CD8-positive, alpha-beta memory T cell (primary cell): ENCODE measurements around the gene PHF24. TPM values are rescaled to one million over a fixed set of nuclear protein-coding genes. Genes with fewer than 3 reads are reported as not detected.
A peak's percentile ranks its signal among the peaks of the same experiment; 100 is the strongest.

ENCODE experiments used
- CTCF ChIA-PET: fragments of 350-600 bp; sonication (Branson Sonifier 250); formaldehyde crosslinking; loops from one replicate; lab custom pipeline; 2021; ENCODE audit warnings: antibody characterized with exemption; lab: Charles Lee
- POLR2A ChIA-PET: fragments of 350-600 bp; sonication (Branson Sonifier 250); formaldehyde crosslinking; loops from one replicate; lab custom pipeline; 2021; ENCODE audit warnings: antibody characterized with exemption; lab: Charles Lee
- DNase-seq, 5 donors: peaks; one replicate each; pipeline versions ENCODE4 v3.0.0 to v3.0.0-alpha.2; 2020 to 2022; ENCODE audit warnings: mixed read lengths in 1 of 5
- H3K27ac ChIP-seq: one replicate; pipeline ENCODE4 v1.7.0; 2013; ENCODE audit warnings: low read depth, mild to moderate bottlenecking, low read length, moderate library complexity
- H3K27me3 ChIP-seq: 2 replicates; pipeline ENCODE4 v1.7.0; 2013; ENCODE audit warnings: low read length, mild to moderate bottlenecking; ENCODE audit not compliant: insufficient read depth, poor library complexity, severe bottlenecking
- H3K36me3 ChIP-seq: 2 replicates; pipeline ENCODE4 v1.7.0; 2013; ENCODE audit warnings: mild to moderate bottlenecking, low read length, moderate library complexity; ENCODE audit not compliant: insufficient read depth
- H3K4me1 ChIP-seq: 2 replicates; pipeline ENCODE4 v1.7.0; 2013; ENCODE audit warnings: mild to moderate bottlenecking, low read length, moderate library complexity; ENCODE audit not compliant: insufficient read depth
- H3K4me3 ChIP-seq: 2 replicates; pipeline ENCODE4 v1.7.0; 2013; ENCODE audit warnings: mild to moderate bottlenecking, low read length
- H3K9me3 ChIP-seq: 2 replicates; pipeline ENCODE4 v1.7.0; 2013; ENCODE audit warnings: mild to moderate bottlenecking, low read length
- H3K27ac Mint-ChIP-seq, 8 donors: one replicate each; pipeline ENCODE4 v1.8.0; 2020 to 2021; ENCODE audit warnings: mixed read lengths in 8 of 8, mild to moderate bottlenecking in 6 of 8, inconsistent platforms in 3 of 8, moderate library complexity in 3 of 8
- H3K27me3 Mint-ChIP-seq, 2 donors: one replicate each; pipeline ENCODE4 v1.8.0; 2020 to 2021; ENCODE audit warnings: mixed read lengths in 2 of 2, mild to moderate bottlenecking in 1 of 2, moderate library complexity in 1 of 2
- H3K36me3 Mint-ChIP-seq, 3 donors: one replicate each; pipeline ENCODE4 v1.8.0; 2020 to 2021; ENCODE audit warnings: mixed read lengths in 3 of 3, inconsistent platforms in 1 of 3, mild to moderate bottlenecking in 1 of 3
- H3K4me1 Mint-ChIP-seq, 3 donors: one replicate each; pipeline ENCODE4 v1.8.0; 2020 to 2021; ENCODE audit warnings: mixed read lengths in 3 of 3, inconsistent platforms in 1 of 3, mild to moderate bottlenecking in 1 of 3
- H3K4me3 Mint-ChIP-seq, 7 donors: one replicate each; pipeline ENCODE4 v1.8.0; 2020 to 2021; ENCODE audit warnings: mixed read lengths in 7 of 7, mild to moderate bottlenecking in 6 of 7, moderate library complexity in 4 of 7, inconsistent platforms in 2 of 7
- H3K9me3 Mint-ChIP-seq, 5 donors: one replicate each; pipeline ENCODE4 v1.8.0; 2020 to 2022; ENCODE audit warnings: mixed read lengths in 5 of 5, mild to moderate bottlenecking in 3 of 5, moderate library complexity in 2 of 5, inconsistent platforms in 1 of 5
- polyA plus RNA-seq: library from polyadenylated mRNA; unstranded; fragments of 300-500 nt; fragmentation: Illumina TruSeq; gene quantifications from one replicate; pipeline ENCODE4 v1.2.3, GENCODE V29; 2021
- total RNA-seq, 2 experiments: library from RNA; stranded (reverse); gene quantifications; one replicate each; pipeline ENCODE4 v1.2.3, GENCODE V29; 2021

PHF24 gene
- total and polyA plus RNA-seq, 3 experiments from 2014 or later = 0.04 TPM; not detected in 2

- Mint-ChIP-seq H3K36me3 (no peaks in the 10 kb centered on the region), H3K4me1 (no peaks in the 10 kb centered on the region), H3K27ac (no peak overlapping the region), H3K4me3 (no peak overlapping the region), H3K9me3 (no peaks in the 10 kb centered on the region), H3K27me3 (peaks cover 11 to 48% of the 10 kb centered on the region in 2 donors)
- Histone ChIP-seq H3K36me3 (no peaks in the 10 kb centered on the region), H3K27me3 (no peaks in the 10 kb centered on the region), H3K4me1 (no peaks in the 10 kb centered on the region), H3K9me3 (no peaks in the 10 kb centered on the region), H3K4me3 (no peak overlapping the region), H3K27ac (no peak overlapping the region)
- POLR2A ChIA-PET = no interaction called here
- DNase-seq = no peak
- CTCF ChIA-PET = no interaction called here
Measured at GRCh38 chr9:34971146-34971811, 13.2 kb downstream of the PHF24 start.

- Mint-ChIP-seq H3K27ac (no peak overlapping the region), H3K36me3 (no peaks in the 10 kb centered on the region), H3K4me3 (no peak overlapping the region), H3K9me3 (no peaks in the 10 kb centered on the region), H3K4me1 (no peaks in the 10 kb centered on the region), H3K27me3 (peaks cover 3 to 36% of the 10 kb centered on the region in 2 donors)
- H3K4me1 ChIP-seq = no peaks in the 10 kb centered on the region
- CTCF ChIA-PET = no interaction called here
- no peak for DNase-seq
- no peak overlapping the region for H3K27ac ChIP-seq
- H3K27me3 ChIP-seq = no peaks in the 10 kb centered on the region
- POLR2A ChIA-PET = no interaction called here
- H3K9me3 ChIP-seq = no peaks in the 10 kb centered on the region
- H3K4me3 ChIP-seq = no peak overlapping the region
- no peaks in the 10 kb centered on the region for H3K36me3 ChIP-seq
Measured at GRCh38 chr9:34974664-34975063, 16.6 kb downstream of the PHF24 start.

- POLR2A ChIA-PET = no interaction called here
- no peaks in the 10 kb centered on the region for H3K9me3 ChIP-seq
- Mint-ChIP-seq H3K27ac (no peak overlapping the region), H3K9me3 (no peaks in the 10 kb centered on the region), H3K36me3 (no peaks in the 10 kb centered on the region), H3K4me1 (no peaks in the 10 kb centered on the region), H3K4me3 (no peak overlapping the region), H3K27me3 (peaks cover 0 to 24% of the 10 kb centered on the region in 2 donors)
- CTCF ChIA-PET = no interaction called here
- H3K4me1 ChIP-seq = no peaks in the 10 kb centered on the region
- H3K4me3 ChIP-seq = no peak overlapping the region
- no peaks in the 10 kb centered on the region for H3K27me3 ChIP-seq
- no peaks in the 10 kb centered on the region for H3K36me3 ChIP-seq
- H3K27ac ChIP-seq = no peak overlapping the region
- no peak for DNase-seq
Measured at GRCh38 chr9:34976441-34976840, 18.4 kb downstream of the PHF24 start.

GRCh38 chr9:34976992-34977391 lies 18.9 kb downstream of the PHF24 start:
- Mint-ChIP-seq H3K4me1 (no peaks in the 10 kb centered on the region), H3K36me3 (no peaks in the 10 kb centered on the region), H3K27me3 (peaks cover 0 to 20% of the 10 kb centered on the region in 2 donors), H3K9me3 (no peaks in the 10 kb centered on the region), H3K27ac (no peak overlapping the region), H3K4me3 (no peak overlapping the region)
- Histone ChIP-seq H3K9me3 (no peaks in the 10 kb centered on the region), H3K27ac (no peak overlapping the region), H3K4me1 (peaks cover 2% of the 10 kb centered on the region), H3K4me3 (no peak overlapping the region), H3K36me3 (no peaks in the 10 kb centered on the region), H3K27me3 (no peaks in the 10 kb centered on the region)
- POLR2A ChIA-PET = no interaction called here
- no peak for DNase-seq
- CTCF ChIA-PET = no interaction called here

GRCh38 chr9:34980181-34980761 lies 22.2 kb downstream of the PHF24 start:
- H3K4me1 ChIP-seq = peaks cover 31% of the 10 kb centered on the region
- ChIA-PET CTCF (no interaction called here), POLR2A (no interaction called here)
- H3K27me3 ChIP-seq = no peaks in the 10 kb centered on the region
- Mint-ChIP-seq H3K27me3 (peaks cover 0 to 20% of the 10 kb centered on the region in 2 donors), H3K27ac (no peak overlapping the region), H3K36me3 (no peaks in the 10 kb centered on the region), H3K9me3 (no peaks in the 10 kb centered on the region), H3K4me3 (no peak overlapping the region), H3K4me1 (peaks cover 21 to 31% (median 29%) of the 10 kb centered on the region in 3 donors)
- no peaks in the 10 kb centered on the region for H3K9me3 ChIP-seq
- H3K36me3 ChIP-seq = no peaks in the 10 kb centered on the region
- no peak overlapping the region for H3K4me3 ChIP-seq
- H3K27ac ChIP-seq = no peak overlapping the region
- no peak for DNase-seq

GRCh38 chr9:34982361-34982760 lies 24.3 kb downstream of the PHF24 start:
- CTCF ChIA-PET = interaction anchor here (0.7 to 1.5 kb wide), 3 partner anchors 9 to 82 kb away, joined by 3 to 5 read pairs (median 4); no protein-coding TSS in a partner anchor
- no peak overlapping the region for H3K27ac ChIP-seq
- H3K36me3 ChIP-seq = no peaks in the 10 kb centered on the region
- H3K27me3 ChIP-seq = no peaks in the 10 kb centered on the region
- no peak overlapping the region for H3K4me3 Mint-ChIP-seq
- peaks cover 0 to 8% of the 10 kb centered on the region in 2 donors for H3K27me3 Mint-ChIP-seq
- H3K9me3 ChIP-seq = no peaks in the 10 kb centered on the region
- peak overlapping the region in 2 of 8 donors; percentile 6 to 13 for H3K27ac Mint-ChIP-seq
- H3K4me1 ChIP-seq = peaks cover 49% of the 10 kb centered on the region
- no peak for DNase-seq
- H3K4me1 Mint-ChIP-seq = peaks cover 35 to 51% (median 50%) of the 10 kb centered on the region in 3 donors
- POLR2A ChIA-PET = no interaction called here
- H3K4me3 ChIP-seq = no peak overlapping the region
- H3K36me3 Mint-ChIP-seq = no peaks in the 10 kb centered on the region
- no peaks in the 10 kb centered on the region for H3K9me3 Mint-ChIP-seq

- ChIA-PET POLR2A (no interaction called here), CTCF (interaction anchor here (1.3 to 2.5 kb wide), 2 partner anchors 15 to 84 kb away, joined by 4 to 21 read pairs; no protein-coding TSS in a partner anchor)
- Mint-ChIP-seq H3K4me3 (no peak overlapping the region), H3K27ac (peak overlapping the region in 4 of 8 donors; percentile 44 to 78 (median 67)), H3K4me1 (peaks cover 37 to 59% (median 53%) of the 10 kb centered on the region in 3 donors), H3K9me3 (no peaks in the 10 kb centered on the region), H3K27me3 (no peaks in the 10 kb centered on the region), H3K36me3 (no peaks in the 10 kb centered on the region)
- no peak overlapping the region for H3K27ac ChIP-seq
- peaks cover 57% of the 10 kb centered on the region for H3K4me1 ChIP-seq
- no peaks in the 10 kb centered on the region for H3K9me3 ChIP-seq
- DNase-seq = peak in 1 of 5 donors; percentile 37
- H3K4me3 ChIP-seq = peak overlapping the region; percentile 20
- no peaks in the 10 kb centered on the region for H3K36me3 ChIP-seq
- H3K27me3 ChIP-seq = no peaks in the 10 kb centered on the region
Measured at GRCh38 chr9:34983209-34983608, 25.1 kb downstream of the PHF24 start.

GRCh38 chr9:34984049-34984448 lies 26.0 kb downstream of the PHF24 start:
- Histone ChIP-seq H3K27ac (no peak overlapping the region), H3K36me3 (no peaks in the 10 kb centered on the region)
- CTCF ChIA-PET = interaction anchor here (1.2 to 2.5 kb wide), 7 partner anchors 10 to 88 kb away, joined by 3 to 21 read pairs (median 5); a partner anchor contains a TSS

More at GRCh38 chr9:34984049-34984448, 26.0 kb downstream of the PHF24 start:
- Mint-ChIP-seq H3K4me1 (peaks cover 41 to 67% (median 61%) of the 10 kb centered on the region in 3 donors), H3K9me3 (no peaks in the 10 kb centered on the region), H3K27ac (no peak overlapping the region), H3K36me3 (peaks cover 0 to under 1% (median 0%) of the 10 kb centered on the region in 3 donors), H3K4me3 (no peak overlapping the region), H3K27me3 (no peaks in the 10 kb centered on the region)
- DNase-seq = peak in 1 of 5 donors; percentile 38
- POLR2A ChIA-PET = no interaction called here
- Histone ChIP-seq H3K4me3 (no peak overlapping the region), H3K27me3 (no peaks in the 10 kb centered on the region), H3K4me1 (peaks cover 64% of the 10 kb centered on the region), H3K9me3 (no peaks in the 10 kb centered on the region)
